OCI-LY1 (cell line): ENCODE data around the gene FMN1.

Source experiments
- H2AFZ ChIP-seq: fragments of 200-600 bp; sonication (generic), shearing (Covaris generic); 2 replicates; pipeline ENCODE4 v1.6.0; 2014; ENCODE audit warnings: antibody characterized with exemption, mild to moderate bottlenecking, low read length
- H3F3A ChIP-seq: fragments of 200-600 bp; sonication (generic), shearing (Covaris generic); 2 replicates; pipeline ENCODE4 v1.6.0; 2014; ENCODE audit warnings: mild to moderate bottlenecking, antibody characterized with exemption, low read length, moderate library complexity; ENCODE audit not compliant: insufficient read depth
- H3K27ac ChIP-seq: fragments of 200-600 bp; sonication (generic); 2 replicates; pipeline ENCODE4 v1.5.1; 2014; ENCODE audit warnings: low read length, mixed run types, mild to moderate bottlenecking, low read depth; ENCODE audit not compliant: poor library complexity, severe bottlenecking
- H3K27me3 ChIP-seq: fragments of 200-600 bp; sonication (generic); 2 replicates; pipeline ENCODE4 v1.6.0; 2014; ENCODE audit warnings: antibody characterized with exemption, mild to moderate bottlenecking, low read length, moderate library complexity; ENCODE audit not compliant: insufficient read depth
- H3K36me3 ChIP-seq: fragments of 200-600 bp; sonication (generic); 2 replicates; pipeline ENCODE4 v1.6.1; 2014; ENCODE audit warnings: mild to moderate bottlenecking, antibody characterized with exemption, low read length, moderate library complexity, mixed read lengths; ENCODE audit not compliant: insufficient read depth
- H3K4me1 ChIP-seq: fragments of 200-600 bp; sonication (generic); 2 replicates; pipeline ENCODE4 v1.5.1; 2014; ENCODE audit warnings: mild to moderate bottlenecking, low read length, moderate library complexity; ENCODE audit not compliant: insufficient read depth, severe bottlenecking
- H3K4me2 ChIP-seq: fragments of 200-600 bp; sonication (generic), shearing (Covaris generic); 2 replicates; pipeline ENCODE4 v1.6.1; 2014; ENCODE audit warnings: low read length
- H3K4me3 ChIP-seq: fragments of 200-600 bp; sonication (generic); 2 replicates; pipeline ENCODE4 v1.5.1; 2014; ENCODE audit warnings: low read length, low read depth, mild to moderate bottlenecking, mixed read lengths; ENCODE audit not compliant: poor library complexity, severe bottlenecking
- H3K79me2 ChIP-seq: fragments of 200-600 bp; shearing (Covaris generic); 2 replicates; pipeline ENCODE4 v1.6.1; 2016; ENCODE audit warnings: mixed run types, low read length, mixed read lengths; ENCODE audit not compliant: insufficient read depth
- H3K9ac ChIP-seq: fragments of 200-600 bp; sonication (generic), shearing (Covaris generic); 2 replicates; pipeline ENCODE4 v1.6.1; 2014; ENCODE audit warnings: mild to moderate bottlenecking, low read length, mixed read lengths
- H3K9me2 ChIP-seq: fragments of 200-600 bp; sonication (generic), shearing (Covaris generic); 2 replicates; pipeline ENCODE4 v1.6.1; 2014; ENCODE audit warnings: low read depth, mild to moderate bottlenecking, low read length, mixed read lengths
- H3K9me3 ChIP-seq: fragments of 200-600 bp; shearing (Covaris generic); 2 replicates; pipeline ENCODE4 v1.6.1; 2014; ENCODE audit warnings: low read length, mixed read lengths
- H4K20me1 ChIP-seq: fragments of 200-600 bp; sonication (generic), shearing (Covaris generic); 2 replicates; pipeline ENCODE4 v1.6.0; 2016; ENCODE audit warnings: mild to moderate bottlenecking, low read length; ENCODE audit not compliant: insufficient read depth
- CTCF ChIP-seq: fragments of 200-600 bp; sonication (generic), shearing (Covaris generic); IDR thresholded peaks from 2 replicates; pipeline ENCODE4 v1.5.1; 2017; ENCODE audit warnings: mild to moderate bottlenecking, antibody characterized with exemption, low read length, moderate library complexity, mixed read lengths
- EZH2 ChIP-seq: fragments of 200-600 bp; sonication (generic), shearing (Covaris generic); IDR thresholded peaks from 2 replicates; pipeline ENCODE4 v1.8.0; 2017; ENCODE audit warnings: borderline replicate concordance, mixed run types, mild to moderate bottlenecking, antibody characterized with exemption, low read length, moderate library complexity, mixed read lengths

Gene FMN1

GRCh38 chr15:33119273-33119672, 75.2 kb downstream of the FMN1 start:
- no peak overlapping the region for H3K9ac ChIP-seq
- TF ChIP-seq CTCF, result no peak
- no peak for TF ChIP-seq EZH2
- no peaks in the 10 kb centered on the region for H4K20me1 ChIP-seq
- no peak overlapping the region for H3K4me3 ChIP-seq
- H3F3A ChIP-seq, result no peaks in the 10 kb centered on the region
- H3K9me2 ChIP-seq, result no peaks in the 10 kb centered on the region
- H3K9me3 ChIP-seq, result no peaks in the 10 kb centered on the region
- no peaks in the 10 kb centered on the region for H3K27me3 ChIP-seq
- H3K27ac ChIP-seq, result no peak overlapping the region
- no peak overlapping the region for H2AFZ ChIP-seq
- no peaks in the 10 kb centered on the region for H3K4me1 ChIP-seq
- H3K79me2 ChIP-seq, result no peaks in the 10 kb centered on the region
- H3K4me2 ChIP-seq, result no peak overlapping the region
- H3K36me3 ChIP-seq, result no peaks in the 10 kb centered on the region

GRCh38 chr15:33116198-33116597, 78.3 kb downstream of the FMN1 start:
- Histone ChIP-seq H4K20me1 (no peaks in the 10 kb centered on the region), H3K9ac (no peak overlapping the region), H3K9me3 (no peaks in the 10 kb centered on the region), H3K4me1 (no peaks in the 10 kb centered on the region), H3K4me3 (no peak overlapping the region), H3K4me2 (no peak overlapping the region), H3K27ac (no peak overlapping the region), H3F3A (no peaks in the 10 kb centered on the region), H2AFZ (no peak overlapping the region), H3K36me3 (no peaks in the 10 kb centered on the region), H3K9me2 (no peaks in the 10 kb centered on the region), H3K79me2 (no peaks in the 10 kb centered on the region), H3K27me3 (no peaks in the 10 kb centered on the region)
- TF ChIP-seq EZH2, result no peak
- no peak for TF ChIP-seq CTCF

GRCh38 chr15:33115191-33115861, 79.2 kb downstream of the FMN1 start:
- Histone ChIP-seq H3K4me2 (no peak overlapping the region), H3K4me3 (no peak overlapping the region), H3F3A (no peaks in the 10 kb centered on the region), H3K9me3 (no peaks in the 10 kb centered on the region), H3K36me3 (no peaks in the 10 kb centered on the region), H2AFZ (no peak overlapping the region), H3K9ac (no peak overlapping the region), H3K4me1 (no peaks in the 10 kb centered on the region), H3K9me2 (no peaks in the 10 kb centered on the region), H3K27me3 (no peaks in the 10 kb centered on the region), H3K27ac (no peak overlapping the region), H4K20me1 (no peaks in the 10 kb centered on the region), H3K79me2 (no peaks in the 10 kb centered on the region)
- TF ChIP-seq EZH2 (no peak), CTCF (no peak)
